CD4-positive, alpha-beta T cell treated with Interleukin-6 at 100 ng/mL for 8 hours (primary cell): Measurements from ENCODE around the gene CHST2.

Source experiments
- DNase-seq: peaks from one replicate; pipeline ENCODE4 v3.0.0-alpha.2; 2020; ENCODE audit warnings: mixed read lengths, low spot score

The CHST2 gene

DNA sequence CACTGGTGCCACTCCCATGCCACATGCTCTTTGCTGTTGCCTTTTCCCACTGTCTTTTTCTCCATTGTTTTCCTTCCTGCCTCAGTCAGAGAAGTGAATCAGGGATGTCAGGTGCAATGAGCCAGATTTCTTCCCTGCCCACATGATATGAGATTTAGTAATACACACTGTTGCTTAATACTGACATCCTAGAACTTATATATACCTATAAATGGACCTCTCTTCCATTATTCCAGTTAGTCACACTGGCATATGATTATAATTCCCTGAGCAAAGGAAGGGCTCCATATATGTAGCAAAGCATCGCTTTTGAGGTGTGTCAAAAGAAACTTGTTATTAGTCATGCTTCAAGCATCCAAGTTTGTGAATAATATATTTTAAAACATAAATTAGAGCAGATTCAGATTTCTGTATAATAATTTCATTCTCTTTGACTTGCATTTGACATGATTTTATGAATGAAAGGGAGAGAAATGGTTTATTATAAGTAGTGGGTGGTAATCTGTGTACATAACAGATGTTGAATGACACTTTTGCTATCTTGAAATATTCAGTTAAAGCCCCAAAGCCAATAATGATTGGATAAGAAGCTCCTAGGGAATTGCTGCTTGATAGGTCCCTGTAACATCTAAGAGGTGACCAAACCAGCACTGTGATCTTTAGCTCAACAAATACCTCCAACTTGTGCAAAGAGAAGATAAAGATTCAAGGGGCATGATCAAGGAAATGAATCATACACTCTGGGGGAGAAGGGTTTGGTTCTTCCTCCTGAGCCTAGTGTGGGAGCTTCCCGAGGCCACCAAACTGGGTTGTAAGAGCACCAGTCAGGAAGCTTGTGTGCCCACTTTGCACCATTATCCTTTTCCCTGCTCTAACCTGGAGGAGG, 48.6 kb downstream of the CHST2 start:
- DNase-seq, result no peak

GRCh38 chr3:143168855-143169192, 49.3 kb downstream of the CHST2 start:
- DNase-seq, result no peak

DNA sequence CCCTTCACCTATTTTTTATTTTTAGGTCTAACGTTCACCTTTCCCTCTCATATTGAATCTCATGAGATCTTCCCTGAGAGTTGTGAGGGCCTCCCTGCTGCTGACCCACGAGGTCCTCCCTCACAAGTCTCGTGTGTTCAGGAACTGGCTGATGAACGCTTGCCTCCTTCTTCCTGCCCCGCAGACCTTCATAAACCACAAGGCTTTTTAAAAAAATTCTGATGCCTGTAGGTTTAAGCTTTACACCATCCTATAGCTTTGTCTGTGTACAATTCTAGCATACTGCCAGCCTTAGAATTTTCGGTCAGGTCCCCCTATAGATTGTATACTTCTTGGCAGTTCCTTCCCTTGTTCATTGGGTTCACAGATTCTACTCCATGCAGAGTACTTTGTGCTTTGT, 50.5 kb downstream of the CHST2 start:
- DNase-seq, result no peak

DNA sequence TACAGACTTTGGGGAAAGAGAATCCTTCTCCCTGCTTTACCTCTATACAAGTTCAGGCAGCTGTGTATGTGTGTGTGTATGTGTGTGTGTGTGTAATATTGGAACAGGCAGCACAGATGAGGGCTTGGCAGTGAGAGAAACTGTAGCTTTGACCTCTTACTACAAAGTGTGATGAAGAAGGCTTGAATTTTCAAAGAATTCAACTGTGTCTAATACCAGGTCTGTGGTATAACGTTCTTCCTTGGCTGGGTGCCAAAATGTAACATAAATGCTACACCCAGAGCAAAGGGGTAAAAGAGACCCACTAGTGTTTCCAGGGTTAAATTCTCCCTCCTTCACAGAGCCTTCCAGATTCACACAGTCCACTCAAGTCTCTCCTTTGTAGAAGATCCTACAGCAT, 51.1 kb downstream of the CHST2 start:
- DNase-seq, result no peak

- peak; percentile 41 for DNase-seq
Measured at GRCh38 chr3:143171141-143171980, 51.8 kb downstream of the CHST2 start.

DNA sequence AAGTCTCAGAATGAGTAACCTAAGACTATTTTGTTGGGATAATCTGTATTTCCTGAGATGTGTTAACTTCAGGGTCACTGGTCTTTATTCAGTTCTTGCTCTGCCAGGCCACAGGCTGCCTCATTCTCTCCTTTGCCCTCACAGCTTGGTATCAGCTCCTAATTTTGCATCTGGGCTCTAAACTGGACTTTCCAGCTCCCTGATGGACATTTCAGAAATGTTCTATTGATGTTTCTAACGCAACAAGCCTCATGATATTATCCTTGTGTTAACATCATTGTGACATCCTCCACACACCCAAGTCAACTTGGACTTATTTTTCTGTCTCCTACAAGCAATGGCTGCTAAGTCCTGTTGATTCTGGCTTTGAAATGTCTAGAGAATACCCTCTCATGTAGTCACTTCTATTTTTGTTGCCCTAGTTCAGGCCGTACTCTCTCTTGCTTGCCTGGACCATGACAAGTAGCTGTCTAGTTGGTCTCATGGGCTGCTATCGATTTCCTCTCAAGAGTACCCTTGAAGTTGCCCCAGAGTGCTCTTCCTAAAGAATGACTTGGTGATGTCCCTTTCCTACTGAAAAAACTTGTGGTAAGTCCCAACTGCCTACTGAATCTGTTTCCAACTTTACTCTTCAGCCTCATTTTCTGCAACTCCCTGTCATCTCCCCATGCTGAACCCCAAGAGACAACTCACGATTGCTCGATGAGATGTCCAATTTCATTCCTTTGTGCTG, 52.7 kb downstream of the CHST2 start:
- no peak for DNase-seq

DNA sequence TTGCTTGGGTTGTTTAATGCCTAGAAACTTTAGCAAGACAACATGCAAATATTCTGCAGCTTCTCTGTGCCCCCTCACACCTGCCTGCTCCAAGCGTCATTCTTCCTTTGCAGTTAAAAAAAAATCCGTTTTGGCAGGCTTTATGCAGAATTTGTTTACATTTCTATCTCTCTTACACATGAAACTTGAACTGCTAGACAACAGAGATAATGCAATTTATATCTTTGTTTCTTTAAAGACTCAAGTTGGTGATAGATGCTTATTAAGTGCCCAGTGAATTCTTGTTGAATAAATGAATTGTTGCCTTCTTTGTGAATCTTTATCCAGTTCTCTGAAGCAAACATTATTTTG, 53.2 kb downstream of the CHST2 start:
- DNase-seq, result no peak

- no peak for DNase-seq
Measured at GRCh38 chr3:143173242-143173641, 53.7 kb downstream of the CHST2 start.
